HCT116 (cell line): ENCODE measurements around the gene TBPL1. TPM values are rescaled to one million over a fixed set of nuclear protein-coding genes. Genes with fewer than 3 reads are reported as not detected.

ENCODE experiments used
- ATAC-seq: fragments of 200-7000 bp; cut with Tn5 transposase; 2 replicates; pipeline ENCODE4 v1.9.1; 2020; ENCODE audit warnings: mild to moderate bottlenecking, moderate library complexity
- BruUV-seq: library from RNA; stranded (reverse); fragments of 400-500 nt; replicated peaks from 2 replicates; lab custom pipeline; 2021; lab: Mats Ljungman, UMichigan
- CTCF ChIA-PET: fragments of 300-600 bp; sonication (Branson Sonifier 250); formaldehyde crosslinking; loops from one replicate; lab custom pipeline; 2021; ENCODE audit warnings: antibody characterized with exemption; lab: Charles Lee
- POLR2A ChIA-PET: fragments of 300-600, 350-600 bp; sonication (Branson Sonifier 250); formaldehyde crosslinking; loops from one replicate; lab custom pipeline; 2021; ENCODE audit warnings: antibody characterized with exemption; lab: Charles Lee
- RAD21 ChIA-PET, 2 experiments: fragments of 300-600 bp; sonication (Branson Sonifier 250); formaldehyde crosslinking; loops; one replicate each; lab custom pipeline; 2023; ENCODE audit warnings: low total read pairs in 2 of 2; ENCODE audit not compliant: uncharacterized antibody in 2 of 2, unreplicated experiment in 2 of 2, low non-redundant PET in 1 of 2; lab: Charles Lee
- DNase-seq: peaks from one replicate; pipeline ENCODE4 v3.0.0-alpha.2; 2010; ENCODE audit warnings: low read depth, low spot score
- H2AFZ ChIP-seq: fragments of 200-600 bp; shearing (Covaris generic), sonication (generic); 2 replicates; pipeline ENCODE4 v1.6.1; 2017; ENCODE audit warnings: low read depth, mixed run types, mixed read lengths, antibody characterized with exemption, low read length; ENCODE audit not compliant: poor library complexity, severe bottlenecking
- H3K27ac ChIP-seq: 2 replicates; pipeline ENCODE4 v1.5.1; 2012; ENCODE audit warnings: low read depth, low read length
- H3K27me3 ChIP-seq: fragments of 200-600 bp; sonication (generic); 2 replicates; pipeline ENCODE4 v1.6.1; 2016; ENCODE audit warnings: mixed run types, low read length, mixed read lengths; ENCODE audit not compliant: insufficient read depth
- H3K36me3 ChIP-seq, 2 experiments: fragments of 200-500 bp in 1 of 2; fragments of 200-600 bp in 1 of 2; sonication (Bioruptor generic) in 1 of 2; sonication (generic) in 1 of 2; 2 replicates each; pipeline versions ENCODE4 v1.5.1 to v1.6.1; 2014 to 2016; ENCODE audit warnings: low read length in 2 of 2, inconsistent platforms in 1 of 2, mixed read lengths in 1 of 2, mixed run types in 1 of 2; ENCODE audit not compliant: insufficient read depth in 2 of 2, control insufficient read depth in 1 of 2
- H3K4me1 ChIP-seq, 2 experiments: fragments of 200-600 bp in 1 of 2; sonication (generic) in 1 of 2; 2 replicates each; pipeline versions ENCODE4 v1.5.1 to v1.6.1; 2012 to 2017; ENCODE audit warnings: low read length in 2 of 2, inconsistent platforms in 1 of 2, mild to moderate bottlenecking in 1 of 2, mixed read lengths in 1 of 2, mixed run types in 1 of 2, moderate library complexity in 1 of 2; ENCODE audit not compliant: insufficient read depth in 2 of 2, control insufficient read depth in 1 of 2
- H3K4me2 ChIP-seq: fragments of 200-600 bp; sonication (generic); 2 replicates; pipeline ENCODE4 v1.6.1; 2017; ENCODE audit warnings: mixed run types, low read length, mixed read lengths
- H3K4me3 ChIP-seq, 2 experiments: fragments of 200-600 bp in 1 of 2; sonication (generic) in 1 of 2; replicated peaks in 1 of 2; 2 replicates each; pipeline ENCODE4 v1.5.1; 2011 to 2016; ENCODE audit warnings: low read length in 2 of 2, control low read depth in 1 of 2, low read depth in 1 of 2, mild to moderate bottlenecking in 1 of 2, mixed read lengths in 1 of 2, mixed run types in 1 of 2
- H3K79me2 ChIP-seq: fragments of 200-600 bp; sonication (generic); 2 replicates; pipeline ENCODE4 v1.6.1; 2017; ENCODE audit warnings: mild to moderate bottlenecking, mixed run types, low read length, moderate library complexity, mixed read lengths; ENCODE audit not compliant: insufficient read depth
- H3K9ac ChIP-seq: fragments of 200-600 bp; sonication (generic); 2 replicates; pipeline ENCODE4 v1.6.1; 2016; ENCODE audit warnings: low read length, mixed read lengths
- H3K9me2 ChIP-seq: fragments of 200-600 bp; sonication (generic), shearing (Covaris generic); 2 replicates; pipeline ENCODE4 v1.6.1; 2017; ENCODE audit warnings: mixed run types, mild to moderate bottlenecking, moderate library complexity; ENCODE audit not compliant: insufficient read depth
- H3K9me3 ChIP-seq, 2 experiments: fragments of 200-500 bp in 1 of 2; fragments of 200-600 bp in 1 of 2; sonication (Bioruptor generic) in 1 of 2; sonication (generic) in 1 of 2; 2 replicates each; pipeline ENCODE4 v1.6.1; 2014 to 2017; ENCODE audit warnings: low read length in 2 of 2, mixed read lengths in 2 of 2, inconsistent platforms in 1 of 2, low read depth in 1 of 2, mild to moderate bottlenecking in 1 of 2, mixed run types in 1 of 2, moderate library complexity in 1 of 2; ENCODE audit not compliant: control insufficient read depth in 1 of 2, insufficient read depth in 1 of 2
- H4K20me1 ChIP-seq: fragments of 200-600 bp; sonication (generic), shearing (Covaris generic); 2 replicates; pipeline ENCODE4 v1.6.1; 2017; ENCODE audit warnings: mixed run types, mild to moderate bottlenecking, moderate library complexity; ENCODE audit not compliant: insufficient read depth
- CEBPB ChIP-seq: IDR thresholded peaks from 2 replicates; pipeline ENCODE4 v1.6.1; 2012; ENCODE audit warnings: low read depth
- EZH2 ChIP-seq: fragments of 200-600 bp; sonication (generic); IDR thresholded peaks from 2 replicates; pipeline ENCODE4 v1.6.1; 2017; ENCODE audit warnings: antibody characterized with exemption, mixed run types
- POLR2AphosphoS5 ChIP-seq: IDR thresholded peaks from 2 replicates; pipeline ENCODE4 v1.6.1; 2011; ENCODE audit warnings: mild to moderate bottlenecking, low read depth, low read length, moderate library complexity
- REST ChIP-seq: IDR thresholded peaks from 2 replicates; pipeline ENCODE4 v1.6.1; 2012; ENCODE audit warnings: low read depth
- TCF7L2 ChIP-seq: IDR thresholded peaks from 2 replicates; pipeline ENCODE4 v1.7.0; 2011; ENCODE audit warnings: borderline replicate concordance, inconsistent platforms; ENCODE audit not compliant: insufficient read depth, insufficient read length; ENCODE audit errors: extremely low read depth
- YY1 ChIP-seq: IDR thresholded peaks from 2 replicates; pipeline ENCODE4 v1.6.1; 2011; ENCODE audit warnings: low read length, low read depth, moderate library complexity, mild to moderate bottlenecking; ENCODE audit not compliant: insufficient replicate concordance; ENCODE audit errors: extremely low read depth
- ZBTB33 ChIP-seq: IDR thresholded peaks from 2 replicates; pipeline ENCODE4 v1.6.1; 2011; ENCODE audit warnings: mild to moderate bottlenecking, low read length, moderate library complexity; ENCODE audit not compliant: insufficient replicate concordance; ENCODE audit errors: extremely low read depth
- ZFX ChIP-seq: fragments of 450-650 bp; IDR thresholded peaks from 2 replicates; pipeline ENCODE4 v1.6.1; 2017
- intact Hi-C: fragments of 100-400 bp; cut with micrococcal nuclease; formaldehyde crosslinking; loops from 2 replicates; pipeline ENCODE4 v1.10.0; 2022
- total RNA-seq: library from RNA; stranded (reverse); gene quantifications from one replicate; pipeline ENCODE4 v1.2.1, GENCODE V29; 2021; ENCODE audit not compliant: unreplicated experiment

The TBPL1 gene
- total RNA-seq, 1 experiment from 2014 or later, result 34.9 TPM

GRCh38 chr6:134020968-134021367, 67.9 kb downstream of the TBPL1 start:
- Histone ChIP-seq H3K9me3 (no peaks in the 10 kb centered on the region), H3K4me2 (no peak overlapping the region), H3K4me1 (no peaks in the 10 kb centered on the region), H3K27me3 (no peaks in the 10 kb centered on the region), H3K9ac (no peak overlapping the region), H3K79me2 (no peaks in the 10 kb centered on the region), H3K27ac (no peak overlapping the region), H4K20me1 (no peaks in the 10 kb centered on the region), H3K4me3 (no peak overlapping the region), H3K36me3 (no peaks in the 10 kb centered on the region), H3K9me2 (no peaks in the 10 kb centered on the region), H2AFZ (no peak overlapping the region)
- intact Hi-C loops, result no loop called here
- ChIA-PET POLR2A (no interaction called here), CTCF (no interaction called here), RAD21 (no interaction called here)
- DNase-seq (no peak), ATAC-seq (no peak)
- TF ChIP-seq TCF7L2, result no peak
- no peak for TF ChIP-seq POLR2AphosphoS5
- no peak for TF ChIP-seq CEBPB
- no peak for TF ChIP-seq REST
- no peak for TF ChIP-seq ZBTB33
- no peak for TF ChIP-seq ZFX
- no peak for TF ChIP-seq EZH2
- no peak for TF ChIP-seq YY1
- BruUV-seq, result no TSS peak
